IgD-negative memory B cell (primary cell): Measurements from ENCODE around the gene TAOK1. TPM values are rescaled to one million over a fixed set of nuclear protein-coding genes. Genes with fewer than 3 reads are reported as not detected.

Experiments used
- H3K27ac Mint-ChIP-seq, 3 donors: one replicate each; pipeline ENCODE4 v1.8.0; 2020 to 2022; ENCODE audit warnings: mild to moderate bottlenecking in 3 of 3, mixed read lengths in 3 of 3, moderate library complexity in 1 of 3
- H3K27me3 Mint-ChIP-seq: one replicate; pipeline ENCODE4 v1.8.0; 2021; ENCODE audit warnings: mixed read lengths
- H3K36me3 Mint-ChIP-seq: one replicate; pipeline ENCODE4 v1.8.0; 2020; ENCODE audit warnings: mild to moderate bottlenecking, mixed read lengths
- H3K4me1 Mint-ChIP-seq, 3 donors: one replicate each; pipeline ENCODE4 v1.8.0; 2020 to 2022; ENCODE audit warnings: mixed read lengths in 3 of 3, mild to moderate bottlenecking in 1 of 3
- H3K4me3 Mint-ChIP-seq, 4 donors: one replicate each; pipeline ENCODE4 v1.8.0; 2020 to 2022; ENCODE audit warnings: mild to moderate bottlenecking in 4 of 4, mixed read lengths in 4 of 4, moderate library complexity in 3 of 4
- H3K9me3 Mint-ChIP-seq, 3 donors: one replicate each; pipeline ENCODE4 v1.8.0; 2020 to 2021; ENCODE audit warnings: mixed read lengths in 3 of 3, mild to moderate bottlenecking in 1 of 3
- polyA plus RNA-seq: library from polyadenylated mRNA; unstranded; fragments of 300-500 nt; fragmentation: Illumina TruSeq; gene quantifications from one replicate; pipeline ENCODE4 v1.2.3, GENCODE V29; 2021

Gene TAOK1
- polyA plus RNA-seq, 1 donor from 2014 or later, result 4.0 TPM

GRCh38 chr17:29590411-29591145 is 200.4 kb downstream of the TAOK1 start:
- Mint-ChIP-seq H3K36me3 (no peaks in the 10 kb centered on the region), H3K27me3 (no peaks in the 10 kb centered on the region), H3K4me3 (peak overlapping the region; percentile 70 to 95 (median 92)), H3K27ac (peak overlapping the region; percentile 19 to 90 (median 59)), H3K4me1 (peaks cover 23 to 37% (median 37%) of the 10 kb centered on the region in 3 donors), H3K9me3 (no peaks in the 10 kb centered on the region)

- Mint-ChIP-seq H3K27me3 (no peaks in the 10 kb centered on the region), H3K27ac (peak overlapping the region in 2 of 3 donors; percentile 81 to 82), H3K4me3 (peak overlapping the region; percentile 70 to 95 (median 92)), H3K4me1 (peaks cover 16 to 35% (median 32%) of the 10 kb centered on the region in 3 donors), H3K36me3 (no peaks in the 10 kb centered on the region), H3K9me3 (no peaks in the 10 kb centered on the region)
Measured at GRCh38 chr17:29591146-29591736, 201.1 kb downstream of the TAOK1 start.

DNA sequence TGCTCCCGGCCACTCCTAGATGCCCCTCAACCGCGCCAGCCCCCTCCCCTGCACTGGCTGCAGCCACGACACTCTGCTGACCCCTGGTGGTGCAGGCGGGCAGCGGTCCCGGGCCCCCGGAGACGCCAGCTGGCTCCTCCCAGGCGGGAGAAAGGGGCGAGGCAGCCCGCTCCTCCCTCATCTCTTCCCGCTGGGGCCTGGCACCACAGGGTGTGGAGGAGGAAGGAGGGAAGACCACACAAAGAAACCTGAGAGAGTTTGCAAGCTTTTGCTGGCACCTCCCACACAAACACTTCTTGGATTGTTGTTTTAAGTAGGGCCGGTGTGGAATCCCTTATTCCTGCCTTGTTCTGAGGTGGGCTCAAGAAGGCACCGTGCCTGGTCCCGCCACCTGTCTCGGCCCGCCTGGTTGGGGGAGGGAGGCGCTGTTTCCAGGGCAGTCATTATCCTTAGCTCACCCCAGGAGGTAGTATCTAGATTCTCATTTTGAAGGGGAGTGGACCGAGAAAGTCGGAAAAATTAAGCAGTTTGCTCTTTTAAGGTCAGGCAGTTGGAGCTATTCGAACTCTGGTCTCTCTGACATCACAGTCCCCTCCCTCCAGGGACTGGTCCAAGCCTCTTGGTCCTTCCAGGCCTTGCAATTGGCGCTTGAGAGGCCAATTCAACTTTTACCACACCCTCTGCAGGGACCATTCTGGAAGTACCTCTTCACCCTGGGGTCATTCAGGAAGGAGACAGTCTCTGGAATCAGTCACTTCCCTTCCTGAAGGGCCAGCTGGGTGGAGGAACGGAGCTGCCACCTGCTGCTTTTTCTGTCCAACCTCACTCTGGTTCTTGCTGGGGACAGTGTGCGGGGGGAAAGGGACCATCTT is 201.8 kb downstream of the TAOK1 start:
- peak overlapping the region in 2 of 3 donors; percentile 81 to 82 for H3K27ac Mint-ChIP-seq
- H3K4me1 Mint-ChIP-seq, result peaks cover 13 to 32% (median 29%) of the 10 kb centered on the region in 3 donors

DNA sequence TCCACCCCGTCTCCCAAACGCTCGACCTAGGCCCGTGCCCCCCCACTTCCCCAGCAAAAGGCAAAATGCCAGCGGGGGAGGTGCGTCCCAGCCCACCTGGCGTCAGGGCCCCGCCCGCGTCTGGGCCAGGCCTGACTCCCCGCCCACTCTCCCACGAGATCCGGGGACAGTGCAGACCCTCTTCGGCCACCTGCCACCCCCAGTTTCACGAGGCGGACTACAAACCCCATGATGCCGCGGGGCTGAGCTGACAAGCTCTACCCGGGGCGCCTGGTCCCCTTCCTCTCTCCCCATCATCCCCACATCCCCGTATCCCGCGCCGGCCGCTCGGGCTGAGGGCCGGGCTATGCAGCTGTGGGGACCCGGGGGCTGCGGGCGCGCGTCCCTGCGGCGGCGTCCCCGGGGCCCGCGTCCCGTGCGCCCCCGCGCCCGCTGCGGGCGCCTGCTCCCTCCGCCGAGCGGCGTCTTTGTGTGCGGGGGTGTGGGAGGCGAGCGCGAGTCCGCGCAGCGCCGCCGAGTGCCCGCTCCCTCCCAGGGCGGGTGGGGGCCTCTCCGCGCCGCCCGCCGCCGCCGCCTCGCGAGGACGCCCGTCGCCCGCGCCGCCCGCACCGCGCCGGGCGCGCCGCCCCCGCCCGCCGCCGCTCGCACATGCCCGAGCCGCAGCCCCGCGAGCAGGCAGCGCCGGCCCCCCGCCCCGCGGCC is 202.8 kb downstream of the TAOK1 start, which contains the start of gene ANKRD13B:
TSS of gene ANKRD13B (plus strand) at position 283 of the 702 bp plus-strand sequence. CDS start 490 bp downstream, outside the sequence.
- H3K27ac Mint-ChIP-seq, result peak within 1 kb of the TSS in 1 of 3 donors; percentile 82
- H3K9me3 Mint-ChIP-seq, result no peaks in the 10 kb centered on the region
- no peaks in the 10 kb centered on the region for H3K36me3 Mint-ChIP-seq
- H3K4me3 Mint-ChIP-seq, result peak within 1 kb of the TSS; percentile 88 to 95 (median 92)
- no peaks in the 10 kb centered on the region for H3K27me3 Mint-ChIP-seq
- peaks cover 12 to 29% (median 22%) of the 10 kb centered on the region in 3 donors for H3K4me1 Mint-ChIP-seq

More for the DNA sequence above, 201.8 kb downstream of the TAOK1 start:
- H3K9me3 Mint-ChIP-seq, result no peaks in the 10 kb centered on the region
- no peaks in the 10 kb centered on the region for H3K27me3 Mint-ChIP-seq
- H3K4me3 Mint-ChIP-seq, result peak overlapping the region; percentile 70 to 95 (median 92)
- H3K36me3 Mint-ChIP-seq, result no peaks in the 10 kb centered on the region

- Mint-ChIP-seq H3K27ac (peak overlapping the region in 1 of 3 donors; percentile 64), H3K36me3 (no peaks in the 10 kb centered on the region), H3K9me3 (no peaks in the 10 kb centered on the region), H3K4me1 (peaks cover 8 to 25% (median 19%) of the 10 kb centered on the region in 3 donors), H3K4me3 (peak overlapping the region; percentile 71 to 91 (median 89)), H3K27me3 (no peaks in the 10 kb centered on the region)
Measured at GRCh38 chr17:29593591-29594518, 203.7 kb downstream of the TAOK1 start.

GRCh38 chr17:29594519-29595090 is 204.4 kb downstream of the TAOK1 start:
- Mint-ChIP-seq H3K9me3 (no peaks in the 10 kb centered on the region), H3K4me1 (peaks cover 8 to 25% (median 19%) of the 10 kb centered on the region in 3 donors), H3K36me3 (no peaks in the 10 kb centered on the region), H3K27ac (peak overlapping the region in 1 of 3 donors; percentile 64), H3K4me3 (peak overlapping the region; percentile 71 to 91 (median 89)), H3K27me3 (no peaks in the 10 kb centered on the region)

- H3K36me3 Mint-ChIP-seq, result no peaks in the 10 kb centered on the region
- peaks cover 8 to 21% (median 16%) of the 10 kb centered on the region in 3 donors for H3K4me1 Mint-ChIP-seq
- no peaks in the 10 kb centered on the region for H3K9me3 Mint-ChIP-seq
- H3K27ac Mint-ChIP-seq, result no peak overlapping the region
- peak overlapping the region in 1 of 4 donors; percentile 88 for H3K4me3 Mint-ChIP-seq
- no peaks in the 10 kb centered on the region for H3K27me3 Mint-ChIP-seq
Measured at GRCh38 chr17:29595107-29595942, 205.2 kb downstream of the TAOK1 start.

- H3K36me3 Mint-ChIP-seq, result no peaks in the 10 kb centered on the region
- H3K9me3 Mint-ChIP-seq, result no peaks in the 10 kb centered on the region
- H3K4me1 Mint-ChIP-seq, result peaks cover 8 to 17% (median 10%) of the 10 kb centered on the region in 3 donors
- H3K4me3 Mint-ChIP-seq, result no peak overlapping the region
- no peak overlapping the region for H3K27ac Mint-ChIP-seq
- no peaks in the 10 kb centered on the region for H3K27me3 Mint-ChIP-seq
Measured at GRCh38 chr17:29595943-29596774, 206.0 kb downstream of the TAOK1 start.

DNA sequence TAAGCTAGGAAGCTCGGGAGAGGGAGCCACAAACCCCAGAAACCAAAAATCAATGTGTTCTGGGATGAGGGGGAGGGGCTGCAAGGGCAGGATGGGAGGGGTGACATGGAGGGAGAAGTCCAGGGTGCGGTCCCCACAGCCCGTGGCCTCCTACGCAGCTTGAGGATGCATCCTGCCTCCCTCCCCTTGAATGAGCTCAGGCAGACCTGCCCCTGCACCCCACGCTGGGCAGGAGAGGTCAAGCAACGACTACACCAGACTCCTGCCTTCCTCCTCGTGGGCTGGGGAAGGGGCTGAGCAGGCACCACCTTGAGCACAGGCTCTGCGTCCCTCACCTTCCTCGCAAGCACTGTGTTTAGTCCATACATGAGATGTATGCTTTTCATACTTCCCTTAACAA is 206.6 kb downstream of the TAOK1 start:
- no peaks in the 10 kb centered on the region for H3K9me3 Mint-ChIP-seq
- no peak overlapping the region for H3K27ac Mint-ChIP-seq
- H3K27me3 Mint-ChIP-seq, result no peaks in the 10 kb centered on the region
- peaks cover 7 to 11% (median 7%) of the 10 kb centered on the region in 3 donors for H3K4me1 Mint-ChIP-seq
- no peak overlapping the region for H3K4me3 Mint-ChIP-seq
- no peaks in the 10 kb centered on the region for H3K36me3 Mint-ChIP-seq

GRCh38 chr17:29597361-29598172 is 207.4 kb downstream of the TAOK1 start:
- H3K9me3 Mint-ChIP-seq, result no peaks in the 10 kb centered on the region
- no peak overlapping the region for H3K27ac Mint-ChIP-seq
- H3K36me3 Mint-ChIP-seq, result no peaks in the 10 kb centered on the region
- H3K4me3 Mint-ChIP-seq, result no peak overlapping the region
- H3K27me3 Mint-ChIP-seq, result no peaks in the 10 kb centered on the region
- peaks cover 0 to 3% (median 0%) of the 10 kb centered on the region in 3 donors for H3K4me1 Mint-ChIP-seq
